ENCODE measurements around the gene SLC12A2.

The SLC12A2 gene

DNA sequence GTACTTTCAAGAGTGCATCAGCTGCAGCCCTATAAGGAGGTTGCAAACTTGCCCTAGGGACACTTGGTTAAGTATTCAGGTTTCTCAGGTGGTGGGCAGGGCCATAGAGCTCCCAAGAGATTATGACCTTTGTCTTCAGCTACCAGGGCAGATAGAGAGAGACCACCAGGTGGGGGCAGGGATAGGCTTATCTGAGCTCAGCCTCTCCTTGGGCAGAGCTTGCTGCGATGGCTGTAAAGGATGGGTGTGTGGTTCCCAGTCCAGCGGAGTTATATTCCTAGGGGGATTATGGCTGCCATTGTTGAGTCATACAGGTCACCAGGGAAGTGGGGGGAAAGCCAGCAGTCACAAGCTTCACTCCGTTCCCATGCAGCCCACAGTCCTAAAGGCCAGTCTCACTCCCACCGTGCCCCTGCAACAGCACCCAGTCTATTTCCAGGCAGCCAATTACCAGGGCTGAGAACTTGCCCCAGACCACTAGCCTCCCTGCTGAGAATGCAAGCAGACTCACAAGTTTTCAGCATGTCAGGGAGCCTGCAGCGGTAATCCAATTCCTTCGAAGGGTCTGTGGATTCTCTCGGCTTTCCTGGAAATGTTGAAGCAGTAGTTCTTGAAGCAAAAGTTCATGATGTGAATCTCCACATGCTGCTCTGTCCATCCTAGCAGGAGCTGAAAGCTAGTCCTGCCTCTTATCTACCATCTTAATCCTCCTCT, 151.5 kb downstream of the SLC12A2 start:
- DNase-seq, result no peak

DNA sequence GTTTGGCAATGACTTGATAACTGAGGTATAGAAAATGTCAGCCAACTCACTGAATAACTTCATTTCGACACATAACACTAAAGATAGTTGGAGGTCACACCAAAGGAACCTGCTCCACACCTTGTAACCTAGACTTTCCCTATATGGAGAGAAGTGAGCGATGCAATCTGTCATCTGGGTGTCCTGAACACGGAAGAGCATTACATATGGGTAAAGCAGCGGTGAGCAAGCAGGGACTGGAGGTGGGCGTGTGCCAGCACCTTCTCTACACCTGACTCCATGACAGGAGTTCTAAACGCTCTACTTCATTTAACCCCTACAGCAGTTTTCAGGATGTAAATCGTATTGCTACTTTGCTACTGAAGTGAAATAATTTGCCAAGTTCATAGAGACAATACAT, 152.8 kb downstream of the SLC12A2 start:
- no peak for DNase-seq

DNA sequence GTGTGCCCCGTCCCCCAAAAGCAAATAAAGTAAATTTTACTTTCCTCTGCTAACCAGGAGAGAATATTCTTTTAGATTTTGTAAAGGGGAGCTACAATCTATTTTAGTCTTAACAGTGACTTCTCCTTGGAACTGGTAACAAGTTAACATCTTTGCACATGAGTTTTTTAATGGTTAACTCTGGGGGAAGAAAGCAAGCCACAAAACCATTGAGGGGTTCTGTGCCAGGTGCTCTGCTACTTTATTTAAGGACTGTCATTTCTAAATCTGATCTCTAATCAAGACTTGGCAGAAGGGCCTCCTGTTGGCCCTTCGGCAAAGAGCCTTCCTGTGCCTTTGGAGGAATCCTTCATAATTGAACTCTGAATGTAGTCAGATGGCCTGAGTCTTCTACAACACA, 153.4 kb downstream of the SLC12A2 start:
- DNase-seq, result no peak

DNA sequence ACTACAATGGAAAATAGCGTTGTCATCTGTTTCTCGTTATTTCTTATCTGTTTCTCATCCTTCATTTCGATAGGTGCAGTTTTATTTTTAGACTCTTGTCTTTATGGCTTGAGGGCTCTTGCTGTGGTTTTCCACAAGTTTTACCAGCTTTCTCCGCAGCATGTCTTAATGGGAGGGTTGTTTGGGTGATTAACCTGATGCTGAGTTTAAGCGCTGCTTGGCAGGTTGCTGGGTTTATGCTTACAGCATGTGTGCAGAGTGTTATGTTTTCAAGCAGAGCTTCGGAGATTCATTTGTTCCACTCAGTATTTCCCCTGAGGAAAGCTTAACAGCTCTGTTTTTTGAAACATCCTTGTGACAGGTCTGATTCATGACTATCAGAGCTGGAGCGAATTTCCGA, 154.0 kb downstream of the SLC12A2 start:
- no peak for DNase-seq
